ENCODE results near the gene C12orf42.

The C12orf42 gene

DNA sequence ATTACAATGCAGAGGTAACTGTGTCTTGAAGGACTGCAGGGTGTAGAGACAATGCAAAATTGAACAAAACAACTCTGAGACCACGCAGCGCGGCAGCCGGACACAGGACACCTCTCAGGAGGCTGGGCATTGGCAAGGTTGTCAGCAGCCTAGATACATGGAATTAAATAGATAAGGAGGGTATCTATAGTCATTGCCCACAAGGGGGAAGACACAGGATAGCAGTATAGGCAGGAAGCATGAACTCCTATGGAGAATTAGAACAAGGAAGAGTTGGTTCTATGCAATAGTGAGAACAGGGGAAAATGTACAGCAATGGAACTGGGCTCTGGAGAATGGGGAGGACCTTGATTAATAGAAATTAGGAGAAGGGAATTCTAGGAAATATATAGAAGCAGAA, 164.1 kb downstream of the C12orf42 start:
- no peak for DNase-seq

DNA sequence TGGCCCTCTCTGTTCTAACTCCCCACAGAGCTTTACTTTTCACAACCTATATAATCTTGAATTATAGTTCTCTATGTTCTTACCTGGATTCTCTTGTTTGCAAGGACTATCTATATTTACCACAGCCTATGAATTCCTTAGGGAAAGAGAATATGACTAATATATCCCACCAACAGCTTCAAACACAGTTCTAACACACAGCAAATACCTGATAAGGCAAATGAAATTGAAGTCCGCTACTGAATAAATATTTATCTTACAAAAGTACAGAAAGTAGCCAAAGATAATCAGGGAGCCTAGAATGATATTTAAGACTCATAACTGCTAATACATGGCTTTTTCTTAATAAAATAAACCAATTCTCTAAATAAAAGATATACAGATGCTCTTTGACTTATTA, 165.1 kb downstream of the C12orf42 start:
- DNase-seq = no peak

DNA sequence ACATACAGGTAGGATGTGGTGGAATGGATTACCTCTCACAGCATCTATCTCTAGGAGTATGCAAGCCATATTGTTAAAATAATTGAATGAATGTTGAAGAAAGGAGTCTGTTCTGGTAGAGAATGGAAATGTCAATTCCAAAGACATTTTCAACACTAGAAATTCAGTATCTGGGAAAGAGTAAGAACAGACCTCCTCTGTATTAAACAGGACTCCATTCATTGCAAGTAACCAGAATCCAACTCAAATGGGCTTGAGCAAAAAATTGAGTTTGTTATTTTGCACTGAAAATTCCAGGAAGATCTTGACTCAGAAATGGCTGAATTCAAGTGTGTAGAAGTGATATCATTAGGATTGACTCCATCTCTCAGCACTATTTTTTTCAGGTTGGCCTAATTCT, 168.1 kb downstream of the C12orf42 start:
- no peak for DNase-seq

DNA sequence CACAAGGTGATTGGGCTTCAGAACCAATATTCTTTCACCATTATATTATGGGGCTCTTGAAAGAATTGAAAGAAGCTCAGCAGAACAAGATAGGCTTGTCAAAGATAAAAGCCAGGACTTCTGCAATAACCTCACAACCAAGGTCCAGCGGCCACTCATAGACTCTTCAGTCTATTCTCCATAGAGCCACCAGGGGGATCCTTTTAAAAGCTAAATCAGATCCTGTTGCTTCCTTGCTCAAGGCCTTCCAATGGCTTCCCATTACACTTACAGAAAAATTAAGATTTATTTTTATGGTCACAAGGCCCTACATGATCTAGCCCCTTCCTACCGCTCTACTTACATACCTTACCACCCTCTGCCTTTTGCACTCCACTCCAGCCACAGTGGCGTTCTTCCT, 169.6 kb downstream of the C12orf42 start:
- no peak for DNase-seq

DNA sequence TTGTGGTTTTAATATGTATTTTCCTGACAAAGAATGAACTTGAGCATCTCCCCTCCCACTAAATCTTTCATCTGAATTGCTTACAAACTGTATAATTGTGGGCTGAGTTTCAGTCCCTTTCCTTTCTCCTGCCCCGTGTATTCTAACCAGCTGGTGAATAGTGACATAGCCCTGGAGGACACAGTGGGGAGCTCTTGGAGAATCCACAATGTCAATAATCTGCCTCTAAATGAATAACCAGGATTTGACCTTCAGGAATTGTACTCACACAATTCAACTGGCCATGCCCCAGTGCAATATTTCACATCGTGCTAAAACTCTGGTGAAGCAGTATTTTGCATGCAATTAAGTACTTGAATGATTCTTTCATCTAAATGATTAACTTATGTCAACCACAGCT, 177.2 kb downstream of the C12orf42 start:
- DNase-seq = no peak

DNA sequence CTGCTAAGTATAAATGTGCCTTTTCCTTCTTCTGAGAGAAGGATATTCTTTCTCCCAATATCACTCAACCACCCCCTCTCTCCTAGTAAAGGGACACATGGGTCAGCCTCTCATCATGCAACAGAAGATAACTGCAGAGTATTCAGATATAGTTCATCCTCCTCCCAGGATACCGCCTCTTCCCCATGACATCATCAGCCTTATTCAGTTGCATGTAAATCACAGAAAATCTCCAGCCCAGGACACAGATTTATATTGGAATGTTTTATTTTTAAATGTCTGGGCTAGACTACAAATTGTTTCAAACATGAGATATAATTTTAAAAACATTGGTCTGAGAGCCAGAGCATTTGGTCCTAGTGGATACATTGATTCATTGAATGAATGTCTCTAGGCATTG, 178.5 kb downstream of the C12orf42 start:
- DNase-seq = no peak

DNA sequence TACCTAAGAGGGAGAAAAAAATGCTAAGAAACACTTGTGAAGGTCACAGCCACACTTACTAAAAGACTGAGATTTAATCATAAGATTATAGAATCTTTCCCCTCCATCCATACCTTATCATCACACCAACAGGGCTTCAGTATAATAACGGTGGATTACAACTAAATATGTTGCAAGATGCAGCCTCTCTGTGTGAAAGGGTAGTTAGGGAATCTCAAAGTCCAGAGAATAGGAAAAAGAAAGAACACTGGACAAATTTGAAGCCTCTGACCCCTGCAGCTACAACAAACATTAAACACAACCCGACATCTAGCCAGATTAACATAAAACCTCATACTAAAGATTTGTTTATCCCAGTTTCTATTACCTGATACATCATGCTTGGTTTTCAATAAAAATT, 181.0 kb downstream of the C12orf42 start:
- DNase-seq = no peak

DNA sequence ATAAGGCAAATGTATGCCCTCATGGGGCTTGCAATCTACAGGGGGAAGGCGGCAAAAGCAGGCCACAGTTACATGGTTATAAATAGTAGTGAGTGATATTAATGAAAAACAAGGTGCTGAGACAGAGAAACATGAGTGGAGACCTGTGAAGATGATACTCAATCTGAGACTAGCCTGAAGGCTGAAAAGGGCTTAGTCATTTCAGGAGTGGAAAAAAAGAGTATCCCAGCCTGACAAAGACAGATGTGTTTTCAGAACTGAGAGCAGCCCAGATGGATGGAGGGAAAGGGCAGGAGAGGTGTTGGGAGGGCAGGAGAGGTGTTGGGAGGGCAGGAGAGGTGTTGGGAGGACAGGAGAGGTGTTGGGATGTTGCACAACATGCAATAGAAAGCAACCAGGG, 181.9 kb downstream of the C12orf42 start:
- no peak for DNase-seq

DNA sequence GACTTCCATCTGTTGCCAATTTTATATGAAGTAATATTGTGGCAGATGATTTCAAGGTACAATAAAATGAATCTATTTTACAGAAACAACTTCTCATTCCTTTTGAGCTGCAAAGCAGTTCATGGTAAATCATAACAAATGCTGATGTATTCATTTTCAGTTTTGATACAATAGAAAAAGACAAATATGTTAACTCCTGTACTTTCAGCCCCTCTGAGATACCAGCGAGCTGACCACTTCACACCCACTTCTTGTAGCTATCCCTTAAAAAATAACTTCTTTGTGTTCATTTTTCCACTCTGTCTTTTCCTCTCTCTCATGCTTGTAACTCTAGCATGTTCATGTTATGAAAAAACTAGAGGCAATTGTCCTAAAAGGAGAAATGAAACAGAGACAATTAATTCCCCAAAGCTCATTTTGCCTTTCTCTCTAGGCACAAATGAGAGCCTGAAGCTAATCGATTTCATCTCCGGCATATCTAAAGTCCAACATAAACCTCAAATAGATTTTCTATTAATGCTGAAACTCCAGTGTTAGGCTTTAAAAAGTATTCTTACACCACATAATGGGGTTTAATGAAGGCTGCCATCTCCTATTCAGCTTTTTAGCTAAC, 182.9 kb downstream of the C12orf42 start:
- DNase-seq = no peak

DNA sequence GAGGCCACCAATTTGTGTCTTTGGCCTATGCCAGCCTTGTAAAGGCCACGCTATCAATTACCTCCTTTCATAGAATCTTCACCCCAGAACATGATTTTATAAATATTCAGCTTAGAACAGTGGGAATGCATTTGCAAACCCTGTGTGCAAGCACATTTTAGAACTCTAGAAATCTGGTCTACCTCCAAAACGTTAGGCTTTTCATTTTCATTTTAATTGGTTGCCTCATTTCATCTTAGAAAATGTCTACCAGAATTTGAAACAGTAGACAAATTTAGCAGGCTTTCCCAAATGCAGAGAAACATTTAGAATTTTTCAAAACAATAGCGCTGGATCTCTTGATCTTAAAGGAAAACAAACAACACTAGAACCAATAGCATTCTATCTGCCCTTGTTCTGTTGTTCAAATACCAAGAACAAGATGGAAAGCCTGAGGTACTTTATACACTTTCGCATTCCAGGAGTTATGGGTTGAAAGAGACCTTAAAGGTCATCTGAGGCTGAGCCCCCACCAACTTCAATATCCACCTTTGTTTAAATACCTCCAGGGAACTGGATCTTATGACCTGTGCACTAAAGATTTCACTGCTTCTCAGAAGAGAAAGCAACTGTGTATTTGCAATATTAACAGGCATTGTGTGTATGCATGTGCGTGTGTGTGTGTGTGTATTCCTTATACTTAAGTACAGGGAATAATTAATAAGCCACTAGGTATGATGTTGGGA, 185.1 kb downstream of the C12orf42 start:
- no peak for DNase-seq

DNA sequence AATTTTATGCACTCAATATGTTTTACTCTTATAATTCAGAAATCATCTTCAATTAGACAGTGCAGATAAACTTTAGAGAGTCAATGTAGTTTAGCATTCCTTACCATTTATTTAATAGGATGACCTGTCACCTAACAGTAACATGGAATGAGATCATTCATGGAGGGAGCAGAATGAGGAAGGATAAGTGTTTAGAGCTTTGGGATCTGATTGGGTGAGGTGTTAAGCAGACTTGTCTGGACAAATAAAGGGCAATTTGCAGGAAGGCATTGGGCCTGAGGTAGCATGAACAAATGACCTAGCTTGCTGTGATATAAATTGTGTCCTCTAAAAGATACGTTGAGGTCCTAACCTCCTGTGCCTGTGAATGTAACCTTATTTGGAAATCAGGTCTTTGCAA, 187.4 kb downstream of the C12orf42 start:
- DNase-seq = no peak

DNA sequence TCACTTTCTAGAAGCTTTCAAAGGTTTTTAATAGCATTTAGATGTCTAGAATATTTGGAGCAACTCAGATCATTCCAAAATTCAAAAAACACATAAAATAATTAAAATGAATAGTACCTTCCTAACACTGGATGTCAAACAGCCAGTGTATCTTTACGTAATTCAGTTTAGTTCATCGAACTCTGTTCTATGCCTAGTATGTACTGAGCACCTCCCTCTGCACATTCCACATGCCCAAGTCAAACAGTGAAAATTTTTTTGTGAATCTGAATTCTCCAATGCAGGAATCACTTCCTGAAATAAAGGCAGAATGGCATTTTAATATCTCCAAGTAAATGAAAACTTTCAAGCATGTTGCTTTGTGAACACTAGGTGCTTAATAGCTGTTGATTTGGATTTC, 192.3 kb downstream of the C12orf42 start:
- no peak for DNase-seq

DNA sequence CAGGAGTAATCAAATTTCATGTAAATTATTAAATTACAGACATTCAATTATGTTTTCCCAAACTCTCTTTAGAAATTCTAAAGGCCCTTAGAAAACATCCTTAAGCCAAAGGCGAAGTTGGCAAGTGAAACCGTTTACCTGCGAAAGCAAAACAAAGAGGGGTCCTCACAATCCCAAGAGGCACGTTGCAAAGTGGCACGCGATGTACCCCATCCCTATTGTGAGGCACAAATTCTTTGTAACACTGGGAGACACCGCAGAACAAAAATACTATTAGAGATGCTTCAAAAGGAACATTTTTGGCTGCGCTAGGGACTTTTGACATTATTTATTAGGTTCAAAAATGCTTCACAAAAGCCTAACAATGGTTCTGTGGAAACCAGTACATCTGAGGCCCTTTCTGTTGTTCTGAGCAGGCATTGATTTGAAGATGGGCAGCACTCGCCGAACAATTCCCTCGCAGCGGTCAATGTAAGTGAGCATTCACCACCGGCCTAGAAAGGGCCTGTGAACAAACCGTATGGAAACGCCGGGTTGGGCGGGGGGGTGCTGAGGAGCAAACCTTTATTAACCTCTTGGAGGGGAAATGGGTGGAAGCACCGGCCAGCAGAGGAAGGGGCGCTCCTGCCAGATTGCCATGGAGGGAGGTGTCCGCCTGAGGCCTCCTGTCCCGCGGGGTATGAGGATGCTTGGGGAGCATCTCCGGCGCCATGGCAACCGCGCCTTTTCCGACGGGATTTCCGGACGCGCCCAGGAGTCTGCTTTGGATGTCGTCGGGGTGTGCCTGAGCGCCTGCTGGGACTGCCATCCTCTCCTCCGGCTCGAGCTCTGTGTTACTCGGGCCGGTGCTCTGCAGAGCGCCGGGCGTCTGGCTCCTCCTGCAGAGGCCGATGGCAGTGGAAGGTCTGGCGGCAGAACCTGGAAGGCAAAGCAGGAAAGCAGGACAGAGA, 193.9 kb downstream of the C12orf42 start:
- no peak for DNase-seq

DNA sequence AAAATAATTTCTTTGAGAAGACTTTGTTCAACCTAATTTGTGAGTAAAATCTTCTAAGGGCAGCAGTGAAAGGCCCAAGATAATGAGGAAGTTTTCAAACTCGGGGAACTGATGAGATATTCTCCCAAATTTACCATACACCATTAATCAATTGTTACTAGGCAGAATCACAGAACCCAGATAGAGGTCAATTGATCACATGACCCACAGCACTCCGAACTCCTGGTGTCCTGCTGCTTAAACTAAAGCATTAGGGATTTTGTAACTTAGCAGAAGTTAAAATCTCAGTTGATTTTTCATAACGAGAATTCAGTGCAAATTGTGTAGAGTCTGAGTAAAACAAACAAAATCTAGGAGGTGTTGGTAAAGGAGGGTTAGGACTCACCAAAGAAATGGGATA, 207.8 kb downstream of the C12orf42 start:
- no peak for DNase-seq

DNA sequence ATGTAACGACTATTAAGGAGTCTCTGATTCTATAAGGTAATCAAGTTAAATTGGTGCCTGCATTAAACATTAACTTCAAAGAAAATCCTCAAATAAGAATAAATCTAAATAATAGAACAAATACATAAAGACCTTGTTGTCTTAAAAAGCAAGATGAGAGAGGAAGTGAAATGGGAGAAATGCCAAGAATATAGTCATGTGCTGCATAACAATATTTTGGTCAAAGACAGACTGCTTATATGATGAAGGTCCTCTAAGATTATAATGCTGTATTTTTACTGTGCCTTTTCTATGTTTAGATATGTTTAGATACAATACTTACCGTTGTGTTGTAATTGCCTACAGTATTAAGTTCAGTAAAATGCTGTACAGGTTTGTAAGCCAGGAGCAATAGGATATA, 213.6 kb downstream of the C12orf42 start:
- DNase-seq = no peak

DNA sequence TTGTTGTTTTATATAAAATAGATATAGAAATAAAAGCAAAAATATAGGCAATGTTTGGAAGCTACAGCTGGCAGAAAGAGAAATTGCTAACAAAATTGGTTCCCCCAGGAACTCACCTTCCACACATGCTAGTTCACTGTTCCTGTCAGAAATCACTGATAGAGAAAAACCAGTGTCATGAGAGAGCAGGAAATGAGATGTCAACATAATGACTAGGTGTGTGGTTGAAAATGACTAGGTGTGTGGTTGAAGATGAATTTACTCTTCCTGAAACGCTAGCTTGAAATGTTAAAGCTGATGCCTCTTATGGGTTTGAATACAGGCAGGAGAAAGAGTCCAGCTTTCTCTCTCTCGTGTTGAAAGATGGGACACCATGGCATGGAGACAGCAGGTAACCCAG, 216.3 kb downstream of the C12orf42 start:
- DNase-seq = no peak

DNA sequence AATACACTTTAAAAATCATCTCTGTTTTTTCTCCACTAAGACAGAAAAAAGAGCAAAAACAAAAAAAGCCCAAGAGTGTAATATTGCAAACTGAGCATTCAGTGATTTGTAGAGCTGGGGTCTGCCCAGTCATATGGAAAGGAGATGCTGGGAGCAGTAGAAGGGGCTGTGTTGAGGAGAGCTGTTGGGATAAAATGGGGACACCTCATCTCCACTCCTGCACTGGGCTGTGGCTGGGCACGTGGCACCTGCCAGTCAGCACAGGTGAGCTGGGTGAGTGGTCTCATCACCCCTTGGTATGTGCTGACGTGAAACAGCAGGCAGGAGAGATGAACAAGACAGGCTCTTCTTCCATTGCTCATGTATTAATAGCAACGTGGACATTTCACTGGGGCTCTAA, 217.4 kb downstream of the C12orf42 start:
- no peak for DNase-seq

DNA sequence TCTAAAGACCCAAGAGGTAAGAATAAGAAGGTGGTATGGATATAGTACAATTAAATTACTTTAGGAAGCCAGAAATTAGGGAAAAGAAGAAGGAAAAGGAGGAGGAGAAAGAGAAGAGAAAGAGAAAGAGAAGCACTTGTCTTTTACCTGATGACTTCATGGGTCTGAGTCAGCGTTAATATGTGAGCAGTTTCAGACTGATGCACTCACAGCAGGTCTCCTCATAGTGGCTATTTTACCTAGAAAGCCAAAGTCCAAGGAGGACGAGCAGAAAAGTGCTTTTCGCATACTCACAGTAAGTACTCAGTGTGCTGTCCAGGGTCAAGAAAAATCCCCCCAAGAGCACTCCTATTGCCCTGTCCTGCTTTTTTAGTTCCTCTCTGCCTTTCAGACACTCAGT, 222.1 kb downstream of the C12orf42 start:
- no peak for DNase-seq

DNA sequence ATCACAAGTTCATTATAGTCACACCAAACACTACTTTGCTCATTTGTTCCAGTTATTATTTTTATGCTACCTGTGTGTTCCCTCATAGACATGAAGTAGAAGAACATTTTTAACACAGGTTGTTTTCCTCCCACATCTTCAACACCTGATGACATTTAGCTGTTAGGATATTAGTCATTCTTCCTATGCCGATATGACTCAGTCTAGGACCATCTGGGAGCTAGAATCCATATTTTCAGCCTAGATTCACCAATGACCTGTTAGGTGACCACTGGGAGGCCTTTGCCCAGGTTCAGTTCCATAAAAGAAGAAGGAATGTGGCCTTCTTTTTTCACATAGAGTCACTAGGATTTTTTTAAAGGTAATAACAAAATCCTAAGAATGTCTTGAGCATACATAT, 222.8 kb downstream of the C12orf42 start:
- DNase-seq = no peak

DNA sequence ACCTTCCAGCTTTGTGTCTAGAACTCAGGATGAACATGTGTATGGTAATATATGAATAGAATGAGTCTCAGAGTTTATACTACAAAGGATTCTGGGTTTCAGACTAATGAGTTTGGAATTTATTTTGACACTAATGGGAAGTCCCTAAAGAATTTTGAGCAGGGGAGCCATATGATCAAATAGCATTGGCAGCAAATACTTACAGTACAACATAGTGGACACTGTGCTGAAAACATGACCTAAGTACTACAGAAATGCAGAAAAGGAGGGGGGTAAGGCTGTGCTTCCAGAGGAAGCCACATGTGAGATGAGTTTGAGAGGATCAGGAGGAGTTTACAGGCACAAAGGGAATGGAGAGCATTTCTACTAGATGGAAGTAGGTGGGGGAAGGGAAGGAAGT, 225.8 kb downstream of the C12orf42 start:
- DNase-seq = no peak

DNA sequence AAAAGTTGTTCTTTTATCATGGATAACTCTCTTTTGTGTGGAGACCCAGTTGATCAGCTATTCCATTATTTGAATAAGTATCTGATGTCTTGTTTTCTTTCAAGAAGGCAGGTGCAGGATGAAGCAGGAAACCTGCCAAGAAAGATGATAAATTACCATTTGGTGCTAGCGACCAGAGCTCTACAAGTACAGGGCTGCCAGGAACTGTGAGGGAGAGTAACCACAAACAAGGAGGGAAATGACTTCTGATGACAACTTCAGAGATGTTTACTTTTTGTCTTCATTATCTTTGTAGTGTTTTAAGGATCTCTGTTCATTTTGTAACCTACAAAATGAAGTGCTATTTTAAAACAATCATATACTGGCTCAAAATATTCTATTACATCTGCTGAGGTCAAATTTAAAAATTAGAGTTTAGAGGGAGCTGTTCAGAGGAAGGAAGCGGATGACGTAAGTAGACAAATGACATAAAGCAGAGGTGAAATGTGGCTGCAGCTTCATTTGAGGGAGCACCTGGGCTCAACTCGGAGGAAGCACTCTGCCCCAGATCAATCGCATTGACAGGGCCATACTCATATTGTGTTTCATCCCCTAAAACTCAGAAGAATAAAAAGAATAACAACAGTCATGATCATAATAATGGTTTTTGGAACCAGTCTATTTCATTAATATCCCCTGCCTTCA, 226.8 kb downstream of the C12orf42 start:
- DNase-seq = no peak

DNA sequence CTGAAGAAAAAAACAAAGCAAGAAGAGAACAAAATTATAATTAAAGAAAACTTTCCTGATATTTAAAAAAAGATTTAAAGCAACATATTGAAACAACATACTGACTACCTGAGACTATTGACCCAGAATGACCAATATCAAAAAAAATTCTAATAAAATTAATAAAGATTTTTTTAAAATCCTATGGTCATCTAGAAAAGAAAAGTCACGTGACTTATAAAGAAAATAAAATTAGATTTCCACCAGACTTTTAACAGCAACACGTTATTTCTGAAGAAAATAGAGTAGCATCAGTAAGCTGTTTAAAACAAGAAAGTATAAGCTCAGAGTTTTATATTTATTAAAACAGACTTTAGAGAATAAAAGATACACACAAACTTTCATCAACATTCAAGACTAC, 238.0 kb downstream of the C12orf42 start:
- DNase-seq = no peak

All from NK-92 treated with Interleukin-12 subunit alpha and Interleukin-12 subunit beta, amount 100 ng/mL, for 24 hours (cell line).